Vagina (tissue), 2 donors: ENCODE measurements around the gene PLXNA1.

ENCODE experiments used
- CTCF ChIP-seq, 3 experiments: fragments of 450-650 bp in 2 of 3; fragments of 200-600 bp in 1 of 3; sonication (generic) in 1 of 3; IDR thresholded peaks; one replicate each; pipeline ENCODE4 v1.5.1; 2017 to 2019; ENCODE audit warnings: antibody characterized with exemption in 3 of 3, mild to moderate bottlenecking in 2 of 3, moderate library complexity in 2 of 3
- POLR2A ChIP-seq, 2 donors: fragments of 450-650 bp; IDR thresholded peaks; one replicate each; pipeline ENCODE4 v1.6.1; 2017; ENCODE audit warnings: antibody characterized with exemption in 2 of 2, mild to moderate bottlenecking in 2 of 2, moderate library complexity in 2 of 2
- POLR2AphosphoS5 ChIP-seq, 2 donors: sonication (generic); formaldehyde crosslinking; IDR thresholded peaks; one replicate each; pipeline ENCODE4 v1.9.0; 2017; ENCODE audit warnings: antibody characterized with exemption in 2 of 2, mild to moderate bottlenecking in 2 of 2, low read depth in 1 of 2; ENCODE audit not compliant: insufficient read depth in 1 of 2

GRCh38 chr3:126939733-126940132 is 43.2 kb upstream of the PLXNA1 start:
- TF ChIP-seq POLR2A (IDR thresholded peaks at IDR 0.05) (no peak), CTCF (IDR thresholded peaks at IDR 0.05) (no peak), POLR2AphosphoS5 (IDR thresholded peaks at IDR 0.05; ENCODE audit: insufficient read depth in 1 of 2, low read depth in 1 of 2) (no peak)
